GM19043 (cell line): Measurements from ENCODE around the gene CD244.

ENCODE experiments used
- ATAC-seq: cut with Tn5 transposase; IDR thresholded peaks from one replicate; pipeline ENCODE4 v1.9.1; 2021; ENCODE audit warnings: low read depth; ENCODE audit not compliant: unreplicated experiment

Gene CD244

GRCh38 chr1:160814856-160815255 is 47.8 kb downstream of the CD244 start:
- ATAC-seq: no peak

GRCh38 chr1:160814316-160814715 is 48.4 kb downstream of the CD244 start:
- no peak for ATAC-seq

- ATAC-seq: no peak
Observed at GRCh38 chr1:160813215-160813614, 49.5 kb downstream of the CD244 start.

GRCh38 chr1:160811147-160811546 is 51.5 kb downstream of the CD244 start:
- ATAC-seq: no peak

- no peak for ATAC-seq
Observed at GRCh38 chr1:160810486-160810885, 52.2 kb downstream of the CD244 start.

GRCh38 chr1:160808289-160808688 is 54.4 kb downstream of the CD244 start:
- no peak for ATAC-seq

GRCh38 chr1:160807738-160808137 is 54.9 kb downstream of the CD244 start:
- no peak for ATAC-seq

GRCh38 chr1:160807247-160807646 is 55.4 kb downstream of the CD244 start:
- ATAC-seq: no peak

GRCh38 chr1:160806784-160807183 is 55.9 kb downstream of the CD244 start:
- ATAC-seq: no peak

GRCh38 chr1:160806109-160806665 is 56.5 kb downstream of the CD244 start:
- ATAC-seq: no peak

GRCh38 chr1:160801836-160802580 is 60.7 kb downstream of the CD244 start:
- no peak for ATAC-seq

GRCh38 chr1:160800645-160801408 is 61.9 kb downstream of the CD244 start:
- no peak for ATAC-seq

GRCh38 chr1:160800142-160800541 is 62.5 kb downstream of the CD244 start:
- ATAC-seq: no peak

- no peak for ATAC-seq
Observed at GRCh38 chr1:160799641-160800040, 63.0 kb downstream of the CD244 start.

GRCh38 chr1:160798439-160798838 is 64.2 kb downstream of the CD244 start:
- ATAC-seq: no peak

- ATAC-seq: no peak
Observed at GRCh38 chr1:160797861-160798273, 64.8 kb downstream of the CD244 start.

- ATAC-seq: no peak
Observed at GRCh38 chr1:160797271-160797709, 65.4 kb downstream of the CD244 start.

GRCh38 chr1:160795951-160796383 is 66.7 kb downstream of the CD244 start, which contains the start of gene LY9:
Gene LY9 (plus strand): TSS chr1:160796174. CDS start chr1:160796188, 14 bp downstream.
- ATAC-seq: peak; percentile 75

GRCh38 chr1:160794376-160794775 is 68.3 kb downstream of the CD244 start:
- no peak for ATAC-seq

- ATAC-seq: peak; percentile 86
Observed at GRCh38 chr1:160789702-160790611, 72.7 kb downstream of the CD244 start.
